HG03521 (cell line): Measurements from ENCODE around the gene UBLCP1.
"Not testable (repeated sequence)": the region's sequence is repeated elsewhere in the genome, so short reads cannot be mapped to it uniquely, and the experiment has no call there.

Experiments
- ATAC-seq: cut with Tn5 transposase; IDR thresholded peaks from one replicate; pipeline ENCODE4 v1.9.1; 2021; ENCODE audit warnings: mild to moderate bottlenecking, moderate library complexity; ENCODE audit not compliant: unreplicated experiment

UBLCP1 gene

GRCh38 chr5:159249158-159249557, 13.9 kb upstream of the UBLCP1 start:
- ATAC-seq: no peak

GRCh38 chr5:159252195-159252594, 10.9 kb upstream of the UBLCP1 start:
- no peak for ATAC-seq

- no peak for ATAC-seq
These were observed 6.1 kb upstream of the UBLCP1 start for GRCh38 chr5:159257007-159257406.

- ATAC-seq: no peak
These were observed 5.3 kb upstream of the UBLCP1 start for GRCh38 chr5:159257629-159258283.

- no peak for ATAC-seq
These were observed 4.7 kb upstream of the UBLCP1 start for GRCh38 chr5:159258361-159258760.

GRCh38 chr5:159260212-159260611, 2.9 kb upstream of the UBLCP1 start:
- ATAC-seq: not testable (repeated sequence)

- peak; percentile 4 for ATAC-seq
These were observed 625 bp upstream of the UBLCP1 start for GRCh38 chr5:159262472-159262858.

GRCh38 chr5:159263569-159263905, 447 bp downstream of the UBLCP1 start:
- peak; percentile 16 for ATAC-seq

- not testable (repeated sequence) for ATAC-seq
These were observed 3.7 kb downstream of the UBLCP1 start for GRCh38 chr5:159266764-159267163.

- no peak for ATAC-seq
These were observed 6.6 kb downstream of the UBLCP1 start for GRCh38 chr5:159269723-159270122.

- no peak for ATAC-seq
These were observed 10.8 kb downstream of the UBLCP1 start for GRCh38 chr5:159273923-159274322.

GRCh38 chr5:159274676-159275075, 11.6 kb downstream of the UBLCP1 start:
- no peak for ATAC-seq

- no peak for ATAC-seq
These were observed 23.4 kb downstream of the UBLCP1 start for GRCh38 chr5:159286420-159287035.

- no peak for ATAC-seq
These were observed 27.7 kb downstream of the UBLCP1 start for GRCh38 chr5:159290741-159291140.

GRCh38 chr5:159294921-159295320, 31.8 kb downstream of the UBLCP1 start:
- ATAC-seq: no peak

- not testable (repeated sequence) for ATAC-seq
These were observed 34.2 kb downstream of the UBLCP1 start for GRCh38 chr5:159297300-159297699.

- ATAC-seq: no peak
These were observed 38.4 kb downstream of the UBLCP1 start for GRCh38 chr5:159301466-159301865.

- not testable (repeated sequence) for ATAC-seq
These were observed 39.1 kb downstream of the UBLCP1 start for GRCh38 chr5:159301929-159302860.

- ATAC-seq: no peak
These were observed 40.2 kb downstream of the UBLCP1 start for GRCh38 chr5:159303286-159303685.

- no peak for ATAC-seq
These were observed 42.0 kb downstream of the UBLCP1 start for GRCh38 chr5:159304961-159305595.

- ATAC-seq: no peak
These were observed 46.8 kb downstream of the UBLCP1 start for GRCh38 chr5:159309689-159310433.
